Activated naive CD4-positive, alpha-beta T cell (primary cell): Measurements from ENCODE around the gene ZCCHC3.
"Not testable (repeated sequence)": the region's sequence is repeated elsewhere in the genome, so short reads cannot be mapped to it uniquely, and the experiment has no call there.

Experiments used
- DNase-seq, 4 experiments: peaks; one replicate each; lab custom pipeline; 2025; lab: John Stamatoyannopoulos, UW

Gene ZCCHC3

GRCh38 chr20:313402-313801, 16.0 kb downstream of the ZCCHC3 start:
- no peak for DNase-seq

GRCh38 chr20:313948-314347, 16.6 kb downstream of the ZCCHC3 start:
- DNase-seq = no peak

DNA sequence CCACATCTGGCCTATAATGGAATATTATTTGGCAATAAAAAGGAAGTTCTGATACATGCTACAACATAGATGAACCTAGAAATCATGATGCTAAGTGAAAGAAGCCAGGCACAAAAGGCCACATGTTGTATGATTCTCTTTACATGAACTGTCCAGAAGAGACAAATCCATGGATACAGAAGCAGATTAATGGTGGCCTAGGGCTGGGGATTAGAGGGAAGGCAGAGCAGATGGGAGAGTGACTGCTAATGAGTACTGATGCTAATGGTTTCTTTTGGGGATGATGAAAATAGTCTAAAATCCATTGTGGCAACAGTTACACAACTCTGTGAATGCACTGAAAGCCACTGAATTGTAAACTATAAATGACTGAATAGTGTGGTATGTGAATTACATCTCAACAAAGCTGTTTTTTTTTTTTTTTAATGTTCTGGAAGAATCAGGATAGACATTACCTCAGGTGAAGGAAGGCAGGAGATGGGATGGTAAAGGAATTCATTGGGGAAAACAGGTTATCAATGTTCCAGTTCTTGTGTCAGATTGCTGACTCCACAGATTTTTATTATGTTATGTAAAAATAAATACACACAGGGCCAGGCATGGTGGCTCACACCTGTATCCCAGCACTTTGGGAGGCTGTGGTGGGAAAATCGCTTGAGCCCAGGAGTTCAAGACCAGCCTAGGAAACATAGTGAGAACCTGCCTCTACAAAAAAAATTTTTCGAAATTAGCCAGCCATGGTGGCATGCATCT, 19.1 kb downstream of the ZCCHC3 start:
- DNase-seq = no peak

DNA sequence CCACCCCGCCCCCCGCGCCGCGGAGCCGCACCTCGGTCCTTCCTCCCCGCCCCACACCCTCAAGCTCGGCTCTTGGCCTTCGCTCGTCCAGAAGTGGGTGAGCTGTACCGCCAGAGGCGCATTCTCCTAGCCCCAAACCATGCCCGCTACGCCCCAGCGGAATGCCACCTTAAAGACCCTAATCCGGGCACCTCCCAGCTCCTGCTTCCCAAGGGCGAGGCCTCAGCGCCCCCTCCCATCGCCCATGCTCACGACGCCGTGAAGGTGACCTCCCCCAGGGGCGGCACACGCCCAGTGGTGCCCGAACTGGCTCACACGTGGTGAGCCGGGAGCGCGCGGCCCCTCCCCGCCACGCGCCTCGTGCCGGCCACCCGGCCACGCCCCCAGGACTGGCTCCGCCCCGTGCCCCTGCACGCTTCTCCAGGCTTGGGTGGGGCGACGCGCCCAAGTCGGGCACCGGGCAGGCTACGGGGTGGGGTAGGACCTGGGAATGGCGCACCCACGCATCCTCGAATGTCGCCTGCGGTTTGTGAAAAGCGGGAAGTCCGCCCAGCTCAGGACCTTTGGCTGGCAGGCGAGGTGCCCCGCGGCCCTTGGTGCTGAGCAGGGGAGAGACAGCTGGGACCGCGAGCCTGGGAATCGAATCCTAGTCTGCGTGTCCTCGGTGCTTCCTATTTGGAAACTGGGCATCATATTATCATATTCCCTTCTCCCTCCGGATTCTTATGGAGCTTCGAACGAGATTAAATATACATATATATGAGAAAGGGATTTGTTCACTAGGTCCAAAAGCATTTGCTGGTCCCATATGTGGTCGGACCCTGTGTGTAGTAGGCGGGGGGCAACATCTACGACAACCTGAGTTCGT, 27.0 kb downstream of the ZCCHC3 start:
- DNase-seq = peak; percentile 63 to 88 (median 74)

DNA sequence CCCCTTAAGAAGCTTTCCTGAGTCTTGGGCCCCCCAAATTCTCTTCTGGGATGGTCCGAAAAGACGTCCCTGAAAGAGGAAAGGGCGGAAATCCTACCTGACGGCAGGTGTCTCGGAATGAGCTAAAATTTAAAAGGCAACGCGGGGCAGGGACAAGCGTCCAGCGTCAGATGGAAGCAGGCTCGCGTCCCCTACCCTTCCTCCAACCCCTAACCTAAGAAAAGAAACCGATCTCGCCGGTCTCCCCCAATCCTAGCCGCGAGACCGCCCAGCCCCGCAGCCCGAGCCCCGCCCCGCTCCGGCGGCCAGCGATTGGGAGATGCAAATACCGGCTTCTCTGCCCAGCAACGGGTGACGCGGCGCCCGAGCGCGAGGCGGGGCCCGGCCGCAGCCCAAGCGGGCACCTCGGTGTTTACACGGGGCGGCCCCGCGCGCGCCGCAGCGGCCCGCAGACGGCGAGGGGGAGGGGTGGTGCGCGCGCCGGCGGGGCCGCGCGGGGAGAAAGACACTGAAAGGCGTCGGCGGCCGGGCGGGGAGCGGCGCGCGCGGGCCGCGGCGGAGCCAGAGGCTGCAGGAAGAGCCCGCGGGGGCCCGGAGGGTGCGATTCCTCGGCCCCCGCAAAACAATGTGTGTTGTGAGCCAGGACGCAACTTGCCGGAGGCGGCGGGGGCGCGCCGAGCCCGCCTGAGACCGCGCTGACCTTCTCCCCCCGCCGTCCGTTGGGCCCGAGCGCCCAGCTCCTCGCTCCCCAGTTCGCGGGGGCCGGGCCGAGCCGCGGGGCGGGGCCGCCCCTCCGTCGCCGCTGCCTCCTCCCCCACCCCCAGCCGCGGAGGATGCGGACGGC, 27.9 kb downstream of the ZCCHC3 start, which contains the start of gene SOX12:
Gene SOX12, plus strand, starts transcription at position 508 of the 844 bp plus-strand sequence. CDS start 373 bp downstream, outside the sequence.
- DNase-seq = peak; percentile 87 to 98 (median 94)

GRCh38 chr20:325889-326644, 28.7 kb downstream of the ZCCHC3 start:
- peak in 3 of 4 experiments; percentile 25 to 59 (median 30) for DNase-seq

- DNase-seq = peak in 1 of 4 experiments; percentile 41
Observed at GRCh38 chr20:326645-327185, 29.3 kb downstream of the ZCCHC3 start.

DNA sequence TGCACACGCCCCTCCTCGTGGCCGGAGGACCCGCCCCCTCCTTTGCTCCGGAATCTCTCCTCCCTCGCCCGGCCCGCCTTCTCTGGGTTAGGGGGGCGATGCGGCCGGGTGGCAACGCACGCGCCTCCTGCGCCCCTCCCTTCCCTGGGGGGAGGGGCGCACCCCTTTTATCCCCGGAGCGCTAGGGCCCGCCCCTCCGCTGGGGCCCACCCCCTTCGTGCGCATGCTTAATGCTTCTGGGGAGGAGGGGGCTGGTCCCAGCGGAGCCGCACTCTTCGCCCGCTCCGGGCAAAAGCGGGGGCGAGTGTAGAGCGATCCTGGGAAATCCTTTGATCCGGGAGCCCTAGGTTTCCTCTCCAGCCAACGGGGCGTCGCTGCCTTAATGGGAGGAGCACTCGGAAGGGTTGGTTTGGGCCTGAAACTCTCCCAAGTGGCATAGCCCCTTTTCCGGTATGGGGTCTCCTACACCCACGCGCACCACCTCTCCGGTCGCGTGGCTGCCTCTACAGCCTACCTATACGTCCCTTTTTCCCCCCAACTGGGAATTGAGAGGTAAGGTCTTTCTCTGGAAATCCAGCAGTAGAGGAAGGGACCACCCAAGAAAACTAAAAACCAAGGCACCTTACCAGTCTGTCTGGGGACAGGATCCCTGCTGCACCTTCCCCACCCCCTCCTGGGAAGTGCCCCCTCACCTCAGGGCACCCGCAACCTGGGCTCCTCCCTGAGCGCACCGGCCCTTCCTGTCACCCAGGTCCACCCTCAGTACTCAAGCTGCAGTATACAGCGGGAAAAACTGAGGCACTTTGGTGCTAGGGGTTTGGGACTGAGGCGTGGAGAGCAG, 30.0 kb downstream of the ZCCHC3 start:
- peak in 3 of 4 experiments; percentile 44 to 79 (median 52) for DNase-seq

GRCh38 chr20:328027-328974, 30.9 kb downstream of the ZCCHC3 start:
- no peak for DNase-seq

DNA sequence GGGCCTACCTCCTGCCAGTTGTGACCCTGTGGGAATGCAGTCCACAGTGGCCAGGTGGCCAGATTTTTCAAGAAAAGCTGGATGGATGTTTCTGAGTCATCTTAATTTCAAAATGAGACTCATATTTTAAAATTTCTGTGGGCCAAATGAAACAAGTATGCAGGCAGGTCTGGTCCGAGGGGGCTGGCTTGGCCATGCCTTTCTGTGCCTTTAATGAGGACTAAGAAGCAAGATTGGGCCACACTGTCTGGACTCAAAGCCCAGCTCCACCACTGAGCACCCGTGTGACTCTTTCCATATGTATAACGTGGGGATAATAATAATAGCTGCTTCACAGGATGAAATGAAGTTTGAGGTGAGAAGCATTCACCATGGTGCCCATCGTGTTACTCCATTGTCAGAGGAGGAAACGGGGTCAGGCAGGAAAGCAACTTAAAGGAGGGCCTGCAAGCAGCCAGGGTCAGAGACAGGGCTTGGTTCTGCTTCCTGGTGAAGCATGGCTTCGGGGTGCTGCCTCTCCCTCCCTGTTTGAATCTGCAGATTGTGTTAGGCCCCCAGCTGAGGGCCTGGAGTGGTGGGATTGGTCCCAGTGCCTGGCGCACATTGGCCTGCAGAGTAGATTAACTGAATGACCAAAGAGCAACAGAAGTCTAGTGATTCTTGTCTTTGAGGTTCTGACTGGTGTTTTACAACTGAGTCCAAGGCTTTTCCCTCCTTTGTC, 31.8 kb downstream of the ZCCHC3 start:
- no peak for DNase-seq

- no peak for DNase-seq
Observed at GRCh38 chr20:329851-330232, 32.5 kb downstream of the ZCCHC3 start.

DNA sequence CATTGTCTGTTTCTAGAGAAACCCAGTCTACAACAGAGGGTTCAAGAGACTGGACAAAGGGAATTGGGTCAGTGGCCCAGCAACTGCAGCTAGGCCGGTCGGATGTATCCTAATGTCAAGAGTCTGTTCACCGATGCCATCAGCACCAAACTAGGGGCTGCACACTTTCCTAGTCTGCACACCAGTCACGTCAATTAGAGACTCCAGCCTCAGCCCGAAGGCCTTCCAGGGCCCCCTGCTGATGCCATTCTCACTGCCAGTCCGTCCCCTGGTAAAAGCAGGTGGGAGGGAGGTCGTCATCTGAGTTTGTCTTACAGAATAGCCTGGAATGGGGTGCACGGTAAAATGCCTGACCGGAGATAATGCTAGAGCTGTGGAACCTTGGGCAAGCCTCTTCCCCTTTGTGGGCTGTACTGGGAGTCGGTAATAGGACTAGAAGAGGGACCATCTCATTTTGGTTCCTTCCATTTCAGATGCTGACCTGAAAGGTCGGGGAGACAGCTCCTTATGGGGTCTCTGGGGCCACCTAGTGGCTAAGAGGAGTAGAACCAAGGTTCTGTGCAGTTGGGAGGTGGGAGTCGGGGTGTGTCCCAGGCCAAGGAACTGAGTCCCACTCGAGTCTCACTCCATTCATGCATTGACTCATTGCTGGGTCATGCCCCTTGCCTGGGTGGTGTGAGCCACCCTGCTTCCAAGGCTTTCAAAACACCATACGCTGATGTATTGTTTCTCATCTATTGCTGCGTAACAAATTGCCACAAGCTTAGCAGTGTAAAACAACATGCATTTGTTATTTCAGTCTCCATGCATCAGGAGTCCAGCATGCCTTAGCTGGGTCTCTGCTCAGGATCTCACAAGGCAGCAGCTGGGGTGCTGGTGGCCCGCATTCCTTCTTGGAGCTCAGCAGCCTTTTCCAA, 33.1 kb downstream of the ZCCHC3 start:
- peak in 2 of 4 experiments; percentile 14 to 35 for DNase-seq

GRCh38 chr20:334578-334977, 37.2 kb downstream of the ZCCHC3 start:
- no peak for DNase-seq

GRCh38 chr20:336040-336439, 38.7 kb downstream of the ZCCHC3 start:
- not testable (repeated sequence) for DNase-seq

DNA sequence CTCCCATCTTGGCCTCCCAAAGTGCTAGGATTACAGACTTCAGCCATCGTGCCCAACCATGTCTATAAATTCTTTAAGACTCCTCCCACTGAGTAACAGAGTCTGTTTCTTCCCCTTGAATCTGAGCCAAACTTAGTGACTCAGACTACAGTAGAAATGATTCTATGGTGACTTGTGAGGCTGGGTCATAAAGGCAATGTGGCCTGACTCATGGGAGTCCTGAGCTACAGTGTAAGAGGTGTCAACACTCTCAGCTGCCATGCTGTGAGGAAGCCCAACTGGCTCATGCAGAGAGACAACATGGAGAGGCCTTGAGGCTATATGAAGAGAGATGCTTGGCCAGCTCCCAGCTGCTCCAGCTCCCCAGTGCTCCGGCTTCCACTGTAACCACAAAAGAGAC, 44.3 kb downstream of the ZCCHC3 start:
- no peak for DNase-seq

DNA sequence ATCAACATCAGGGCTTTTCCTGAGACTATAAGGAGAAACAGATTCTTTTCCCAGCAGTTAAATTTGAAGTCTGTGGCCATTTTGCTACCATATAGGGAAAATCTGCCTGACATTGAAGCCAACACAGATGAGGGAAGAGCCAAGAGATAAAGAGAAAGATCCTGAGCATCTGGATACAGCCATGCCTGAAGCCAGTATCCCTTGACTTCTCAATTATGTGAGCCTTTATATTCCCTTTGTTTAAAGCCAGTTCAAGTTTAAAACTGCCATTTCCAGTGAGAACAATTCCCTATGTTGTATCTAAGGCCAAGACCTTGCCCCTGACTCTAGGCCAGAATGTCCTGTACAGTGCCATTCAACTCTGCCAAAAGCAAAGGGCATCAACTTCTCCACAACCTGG, 45.7 kb downstream of the ZCCHC3 start:
- no peak for DNase-seq

DNA sequence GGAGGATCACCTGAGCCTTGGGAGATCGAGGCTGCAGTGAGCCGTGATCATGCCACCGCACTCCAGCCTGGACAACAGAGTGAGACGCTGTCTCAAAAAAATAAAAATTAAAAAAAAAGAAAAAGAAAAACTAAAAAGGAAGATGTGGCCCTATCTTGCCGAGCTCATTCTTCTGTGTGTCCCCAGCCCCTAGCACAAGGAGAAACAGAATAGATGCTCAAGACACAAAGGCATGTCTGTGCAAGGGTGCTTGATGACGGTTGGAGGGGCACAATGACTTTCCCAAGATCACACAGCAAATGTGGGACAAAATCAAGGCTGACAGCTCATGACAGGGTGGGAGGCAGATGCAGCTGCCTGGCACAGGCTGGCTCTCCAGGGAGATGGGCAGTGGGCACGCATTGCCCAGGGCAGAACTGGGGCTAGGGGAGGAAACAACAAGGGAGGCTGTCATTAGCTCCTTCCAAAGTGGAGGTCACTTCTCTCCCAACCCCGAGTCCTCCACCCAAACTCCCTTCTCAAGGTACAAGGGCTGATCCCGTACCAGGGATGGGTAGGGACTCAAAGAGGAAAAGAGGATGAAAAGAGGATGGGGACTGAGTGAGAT, 48.8 kb downstream of the ZCCHC3 start:
- no peak for DNase-seq
